DOHH2 (cell line): ENCODE measurements around the gene PDE1C.

Experiments
- H3F3A ChIP-seq: fragments of 200-600 bp; sonication (generic), shearing (Covaris generic); 2 replicates; pipeline ENCODE4 v1.6.0; 2016; ENCODE audit warnings: antibody characterized with exemption, mild to moderate bottlenecking; ENCODE audit not compliant: control insufficient read depth, insufficient read depth
- H3K27ac ChIP-seq: fragments of 200-600 bp; sonication (generic); 2 replicates; pipeline ENCODE4 v1.5.1; 2014; ENCODE audit warnings: low read depth, mild to moderate bottlenecking, low read length, moderate library complexity
- H3K27me3 ChIP-seq: fragments of 200-600 bp; sonication (generic); 2 replicates; pipeline ENCODE4 v1.6.1; 2014; ENCODE audit warnings: mild to moderate bottlenecking, low read length, mixed read lengths; ENCODE audit not compliant: control insufficient read depth
- H3K36me3 ChIP-seq: fragments of 200-600 bp; sonication (generic); 2 replicates; pipeline ENCODE4 v1.6.1; 2014; ENCODE audit warnings: mild to moderate bottlenecking, low read length, moderate library complexity, mixed read lengths; ENCODE audit not compliant: control insufficient read depth
- H3K4me1 ChIP-seq: fragments of 200-600 bp; sonication (generic); 2 replicates; pipeline ENCODE4 v1.6.1; 2014; ENCODE audit warnings: mild to moderate bottlenecking, low read length, mixed read lengths; ENCODE audit not compliant: control insufficient read depth
- H3K4me2 ChIP-seq: fragments of 200-600 bp; sonication (generic); 2 replicates; pipeline ENCODE4 v1.6.0; 2014; ENCODE audit warnings: mild to moderate bottlenecking, low read length, moderate library complexity
- H3K4me3 ChIP-seq: fragments of 200-600 bp; sonication (generic); 2 replicates; pipeline ENCODE4 v1.5.1; 2014; ENCODE audit warnings: mild to moderate bottlenecking, low read length, mixed read lengths
- H3K79me2 ChIP-seq: fragments of 200-600 bp; sonication (generic); 2 replicates; pipeline ENCODE4 v1.6.1; 2014; ENCODE audit warnings: mild to moderate bottlenecking, low read length, mixed read lengths; ENCODE audit not compliant: control insufficient read depth
- H3K9me2 ChIP-seq: fragments of 200-600 bp; sonication (generic); replicated peaks from 2 replicates; pipeline ENCODE4 v1.6.1; 2014; ENCODE audit warnings: mild to moderate bottlenecking, low read length, mixed read lengths; ENCODE audit not compliant: control insufficient read depth
- H3K9me3 ChIP-seq: fragments of 200-600 bp; sonication (generic); 2 replicates; pipeline ENCODE4 v1.6.1; 2014; ENCODE audit warnings: antibody characterized with exemption, low read length, mixed read lengths; ENCODE audit not compliant: control insufficient read depth, insufficient read depth
- H4K20me1 ChIP-seq: fragments of 200-600 bp; sonication (generic); 2 replicates; pipeline ENCODE4 v1.6.0; 2014; ENCODE audit warnings: low read depth, mild to moderate bottlenecking, antibody characterized with exemption, low read length, moderate library complexity; ENCODE audit not compliant: control insufficient read depth, insufficient read depth
- CTCF ChIP-seq: fragments of 200-600 bp; sonication (generic); IDR thresholded peaks from one replicate; pipeline ENCODE4 v1.5.1; 2014; ENCODE audit warnings: antibody characterized with exemption, mild to moderate bottlenecking, low read depth, low read length; ENCODE audit not compliant: poor library complexity, severe bottlenecking
- EZH2phosphoT487 ChIP-seq: fragments of 200-600 bp; sonication (generic); IDR thresholded peaks from 2 replicates; pipeline ENCODE4 v1.6.1; 2017; ENCODE audit warnings: borderline replicate concordance, mild to moderate bottlenecking, antibody characterized with exemption, low read length, moderate library complexity, mixed read lengths

Gene PDE1C

GRCh38 chr7:31937982-31938381, 132.2 kb downstream of the PDE1C start:
- Histone ChIP-seq H3K9me2 (no peaks in the 10 kb centered on the region), H3K36me3 (no peaks in the 10 kb centered on the region), H3K4me2 (no peak overlapping the region), H3K4me3 (no peak overlapping the region), H3K27ac (no peak overlapping the region), H3F3A (no peaks in the 10 kb centered on the region), H4K20me1 (no peaks in the 10 kb centered on the region), H3K4me1 (no peaks in the 10 kb centered on the region), H3K79me2 (no peaks in the 10 kb centered on the region), H3K27me3 (no peaks in the 10 kb centered on the region), H3K9me3 (no peaks in the 10 kb centered on the region)
- TF ChIP-seq EZH2phosphoT487 (no peak), CTCF (no peak)

GRCh38 chr7:31935124-31936054, 134.8 kb downstream of the PDE1C start:
- Histone ChIP-seq H3K4me2 (no peak overlapping the region), H3K27ac (no peak overlapping the region), H3K4me1 (no peaks in the 10 kb centered on the region), H4K20me1 (no peaks in the 10 kb centered on the region), H3K27me3 (no peaks in the 10 kb centered on the region), H3K4me3 (no peak overlapping the region), H3K9me2 (no peaks in the 10 kb centered on the region), H3F3A (no peaks in the 10 kb centered on the region), H3K79me2 (no peaks in the 10 kb centered on the region), H3K36me3 (no peaks in the 10 kb centered on the region), H3K9me3 (no peaks in the 10 kb centered on the region)
- TF ChIP-seq CTCF (no peak), EZH2phosphoT487 (no peak)

- no peaks in the 10 kb centered on the region for H4K20me1 ChIP-seq
- H3K79me2 ChIP-seq: no peaks in the 10 kb centered on the region
- H3K4me3 ChIP-seq: no peak overlapping the region
- H3K4me2 ChIP-seq: no peak overlapping the region
- H3K9me2 ChIP-seq: no peaks in the 10 kb centered on the region
- H3K36me3 ChIP-seq: no peaks in the 10 kb centered on the region
- no peaks in the 10 kb centered on the region for H3K27me3 ChIP-seq
- TF ChIP-seq CTCF (no peak), EZH2phosphoT487 (no peak)
- H3K4me1 ChIP-seq: no peaks in the 10 kb centered on the region
- H3K27ac ChIP-seq: no peak overlapping the region
- H3F3A ChIP-seq: no peaks in the 10 kb centered on the region
- no peaks in the 10 kb centered on the region for H3K9me3 ChIP-seq
Observed at GRCh38 chr7:31934551-31934950, 135.7 kb downstream of the PDE1C start.
